Stimulated activated CD4-positive, alpha-beta T cell treated with anti-CD3 and anti-CD28 coated beads, Interleukin-15, amount 100 ng/mL, for 48 hours (primary cell): ENCODE measurements around the gene INSYN2B.
"Not testable (repeated sequence)": the region's sequence is repeated elsewhere in the genome, so short reads cannot be mapped to it uniquely, and the experiment has no call there.

ENCODE experiments used
- DNase-seq, 2 donors: peaks; one replicate each; pipeline ENCODE4 v3.0.0-alpha.2; 2020; ENCODE audit warnings: low read depth in 2 of 2

Gene INSYN2B

GRCh38 chr5:169973056-169973455 is 7.2 kb downstream of the INSYN2B start:
- DNase-seq, result no peak

- no peak for DNase-seq
Measured at GRCh38 chr5:169971780-169972179, 8.5 kb downstream of the INSYN2B start.

- DNase-seq, result no peak
Measured at GRCh38 chr5:169970911-169971765, 9.2 kb downstream of the INSYN2B start.

GRCh38 chr5:169970339-169970738 is 10.0 kb downstream of the INSYN2B start:
- no peak for DNase-seq

- no peak for DNase-seq
Measured at GRCh38 chr5:169964246-169964645, 16.0 kb downstream of the INSYN2B start.

GRCh38 chr5:169960659-169961058 is 19.6 kb downstream of the INSYN2B start:
- no peak for DNase-seq

- DNase-seq, result no peak
Measured at GRCh38 chr5:169958278-169958677, 22.0 kb downstream of the INSYN2B start.

GRCh38 chr5:169956756-169957155 is 23.5 kb downstream of the INSYN2B start:
- no peak for DNase-seq

- no peak for DNase-seq
Measured at GRCh38 chr5:169956126-169956525, 24.2 kb downstream of the INSYN2B start.

GRCh38 chr5:169954786-169955185 is 25.5 kb downstream of the INSYN2B start:
- no peak for DNase-seq

- DNase-seq, result not testable (repeated sequence)
Measured at GRCh38 chr5:169953196-169953595, 27.1 kb downstream of the INSYN2B start.

- no peak for DNase-seq
Measured at GRCh38 chr5:169950333-169950732, 30.0 kb downstream of the INSYN2B start.

GRCh38 chr5:169946743-169947295 is 33.5 kb downstream of the INSYN2B start:
- DNase-seq, result no peak

GRCh38 chr5:169945831-169946261 is 34.4 kb downstream of the INSYN2B start:
- no peak for DNase-seq

GRCh38 chr5:169944922-169945680 is 35.2 kb downstream of the INSYN2B start:
- no peak for DNase-seq

GRCh38 chr5:169944115-169944514 is 36.2 kb downstream of the INSYN2B start:
- no peak for DNase-seq

- no peak for DNase-seq
Measured at GRCh38 chr5:169943026-169943425, 37.3 kb downstream of the INSYN2B start.

GRCh38 chr5:169942181-169942580 is 38.1 kb downstream of the INSYN2B start:
- DNase-seq, result no peak

GRCh38 chr5:169941542-169941941 is 38.8 kb downstream of the INSYN2B start:
- no peak for DNase-seq

- no peak for DNase-seq
Measured at GRCh38 chr5:169939731-169940130, 40.6 kb downstream of the INSYN2B start.

- no peak for DNase-seq
Measured at GRCh38 chr5:169938439-169938838, 41.9 kb downstream of the INSYN2B start.

GRCh38 chr5:169935762-169936161 is 44.5 kb downstream of the INSYN2B start:
- no peak for DNase-seq

GRCh38 chr5:169934990-169935389 is 45.3 kb downstream of the INSYN2B start:
- no peak for DNase-seq
